Ishikawa (cell line): ENCODE results near the gene CD4.

Experiments
- CREB1 ChIP-seq: IDR thresholded peaks from 2 replicates; pipeline ENCODE4 v1.6.1; 2012; ENCODE audit warnings: low read depth
- EP300 ChIP-seq: IDR thresholded peaks from 2 replicates; pipeline ENCODE4 v1.6.1; 2012; ENCODE audit warnings: borderline replicate concordance
- RAD21 ChIP-seq: IDR thresholded peaks from 2 replicates; pipeline ENCODE4 v1.6.1; 2012; ENCODE audit warnings: low read depth
- TAF1 ChIP-seq: IDR thresholded peaks from 2 replicates; pipeline ENCODE4 v1.6.1; 2012; ENCODE audit warnings: low read depth, mild to moderate bottlenecking
- YY1 ChIP-seq: IDR thresholded peaks from 2 replicates; pipeline ENCODE4 v1.6.1; 2012; ENCODE audit warnings: low read depth
- TF ChIP-seq, protein P1 (sequence below): IDR thresholded peaks from 2 replicates; pipeline ENCODE4 v1.6.1; 2012

DNA sequence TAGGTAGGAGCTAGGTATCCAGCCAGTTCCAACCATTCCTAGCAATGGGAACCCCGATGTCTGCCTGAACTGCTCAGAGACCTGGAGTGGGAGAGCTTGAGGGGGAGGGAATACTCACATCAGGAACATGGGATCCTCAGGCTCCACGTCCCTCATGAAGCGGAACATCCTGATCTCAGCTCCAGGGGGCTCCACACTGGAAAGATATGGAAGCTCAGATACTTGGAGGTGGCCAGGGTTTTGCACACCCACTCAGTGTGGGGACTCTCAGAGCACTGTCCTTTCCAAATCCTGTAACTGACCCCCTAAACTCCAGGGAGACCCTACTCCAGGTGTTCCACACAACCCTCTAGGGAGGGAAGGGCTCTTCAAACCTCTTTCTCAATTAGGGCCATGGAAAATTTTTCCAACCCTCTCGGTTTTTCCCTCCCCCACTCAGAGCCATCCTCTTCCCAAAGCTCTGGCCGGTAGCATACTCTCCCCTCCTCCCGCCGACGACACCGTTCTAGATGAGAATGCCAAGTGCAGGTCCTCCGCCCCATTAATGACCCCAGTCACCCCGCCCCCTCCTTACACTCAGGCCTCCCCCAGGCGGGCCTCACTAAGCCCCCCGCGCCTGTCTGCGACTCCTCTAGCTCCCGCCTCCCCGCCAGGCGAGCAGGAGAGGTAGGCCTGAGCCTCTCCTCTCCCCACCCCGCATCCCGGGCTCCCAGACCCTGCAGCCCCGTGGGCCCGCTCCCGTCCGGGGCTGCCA lies 37.0 kb upstream of the CD4 start:
- TF ChIP-seq RAD21 (no peak), YY1 (no peak), TAF1 (no peak), CREB1 (no peak), EP300 (no peak)
- TF ChIP-seq, protein P1, sequence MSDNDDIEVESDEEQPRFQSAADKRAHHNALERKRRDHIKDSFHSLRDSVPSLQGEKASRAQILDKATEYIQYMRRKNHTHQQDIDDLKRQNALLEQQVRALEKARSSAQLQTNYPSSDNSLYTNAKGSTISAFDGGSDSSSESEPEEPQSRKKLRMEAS, result no peak
